Lower leg skin (tissue), 3 donors: ENCODE measurements around the gene DGKH.

Experiments used
- CTCF ChIP-seq, 3 donors: fragments of 450-650 bp; IDR thresholded peaks; one replicate each; pipeline ENCODE4 v1.5.1; 2016; ENCODE audit warnings: antibody characterized with exemption in 3 of 3, mild to moderate bottlenecking in 3 of 3, moderate library complexity in 2 of 3
- POLR2A ChIP-seq, 2 donors: fragments of 450-650 bp; IDR thresholded peaks; one replicate each; pipeline ENCODE4 v1.6.1; 2016 to 2017; ENCODE audit warnings: antibody characterized with exemption in 2 of 2, mild to moderate bottlenecking in 1 of 2, moderate library complexity in 1 of 2

- TF ChIP-seq POLR2A (IDR thresholded peaks at IDR 0.05) (no peak), CTCF (IDR thresholded peaks at IDR 0.05) (no peak)
Observed at GRCh38 chr13:42280537-42280936, 232.1 kb downstream of the DGKH start.
